GM21528 (cell line): Measurements from ENCODE around the gene ZNF524.

Source experiments
- ATAC-seq: cut with Tn5 transposase; IDR thresholded peaks from one replicate; pipeline ENCODE4 v1.9.1; 2021; ENCODE audit warnings: mild to moderate bottlenecking, moderate library complexity; ENCODE audit not compliant: unreplicated experiment, low FRiP score

The ZNF524 gene

DNA sequence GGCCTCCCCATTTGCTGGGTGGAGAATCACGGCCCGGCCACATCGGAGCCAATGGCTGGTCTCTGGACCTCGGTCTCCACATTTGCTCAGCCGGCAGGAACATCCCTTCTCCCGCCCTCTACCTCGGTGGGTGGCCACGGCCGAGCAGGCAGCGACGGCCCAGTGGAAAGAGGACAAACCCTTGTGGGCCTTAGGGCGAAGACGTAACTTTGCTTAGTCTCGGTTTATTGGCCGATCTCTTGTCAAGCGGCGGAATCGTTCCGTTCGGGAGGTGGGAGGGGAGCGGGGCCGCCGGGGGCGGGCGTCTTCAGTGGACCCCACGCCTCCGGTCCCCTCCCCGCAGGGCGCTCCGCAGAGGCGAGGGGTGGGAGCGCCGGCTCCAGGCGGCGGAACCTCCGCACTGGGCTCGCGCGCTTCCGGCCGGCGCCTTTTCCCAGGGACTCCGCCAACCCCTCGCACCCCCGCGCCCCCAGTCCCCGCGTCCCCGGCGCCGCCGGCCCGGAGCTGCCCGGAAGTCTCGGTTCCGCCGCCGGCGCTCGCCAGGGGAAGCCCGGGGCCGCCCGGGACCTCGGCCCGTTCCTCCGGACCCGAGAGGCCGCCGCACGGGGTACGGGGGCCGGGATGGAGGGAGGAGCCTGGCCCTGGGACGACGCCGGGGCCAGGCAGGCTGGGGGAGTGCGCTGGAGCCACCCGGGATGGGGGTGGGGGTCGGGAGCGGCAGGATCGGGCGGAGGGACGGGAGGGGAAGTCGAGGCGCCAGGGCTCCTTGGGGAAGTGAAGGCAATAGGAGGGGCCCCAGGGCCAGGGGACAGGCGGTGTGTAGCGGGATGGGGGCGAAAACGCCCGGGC, 40.7 kb downstream of the ZNF524 start, which contains the start of gene ZNF580:
Gene ZNF580, plus strand, starts transcription at position 426 of the 849 bp plus-strand sequence. CDS start 1,507 bp downstream, outside the sequence.
- ATAC-seq: no peak

DNA sequence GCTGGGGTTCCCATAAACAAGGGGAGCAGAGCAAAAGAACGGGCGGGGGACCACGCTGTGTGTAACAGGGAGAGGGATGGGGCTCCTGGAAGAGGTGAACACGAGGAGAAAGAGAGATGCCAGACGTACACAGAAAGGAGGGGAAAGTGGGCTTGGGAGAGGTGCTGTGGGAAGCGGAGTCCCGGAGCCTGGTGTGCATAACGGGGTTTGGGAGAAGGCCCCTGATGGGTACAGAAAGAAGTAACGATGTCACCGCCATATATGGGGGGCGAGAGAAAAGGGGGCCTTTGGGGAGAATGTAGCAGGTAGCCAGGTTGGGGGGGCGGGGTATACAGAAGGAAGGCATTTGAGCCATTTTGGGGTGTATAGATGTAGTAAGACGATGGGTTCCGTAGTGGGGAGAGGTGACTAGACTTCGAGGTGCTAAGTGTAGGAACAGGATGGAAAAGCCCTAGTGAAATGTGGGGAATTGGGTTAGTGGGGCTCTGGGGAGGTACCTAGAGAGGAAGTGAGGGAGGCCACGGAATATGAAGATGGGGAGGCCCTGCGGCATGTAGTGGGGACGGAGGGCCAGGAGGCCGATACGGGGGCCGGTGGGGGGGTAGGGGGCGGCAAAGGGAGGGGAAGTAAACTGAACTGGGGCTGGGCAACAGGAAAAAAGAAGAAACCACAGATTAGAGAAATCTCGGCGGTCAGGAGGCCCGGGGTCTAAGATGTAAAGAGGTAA, 41.5 kb downstream of the ZNF524 start:
- ATAC-seq: no peak

DNA sequence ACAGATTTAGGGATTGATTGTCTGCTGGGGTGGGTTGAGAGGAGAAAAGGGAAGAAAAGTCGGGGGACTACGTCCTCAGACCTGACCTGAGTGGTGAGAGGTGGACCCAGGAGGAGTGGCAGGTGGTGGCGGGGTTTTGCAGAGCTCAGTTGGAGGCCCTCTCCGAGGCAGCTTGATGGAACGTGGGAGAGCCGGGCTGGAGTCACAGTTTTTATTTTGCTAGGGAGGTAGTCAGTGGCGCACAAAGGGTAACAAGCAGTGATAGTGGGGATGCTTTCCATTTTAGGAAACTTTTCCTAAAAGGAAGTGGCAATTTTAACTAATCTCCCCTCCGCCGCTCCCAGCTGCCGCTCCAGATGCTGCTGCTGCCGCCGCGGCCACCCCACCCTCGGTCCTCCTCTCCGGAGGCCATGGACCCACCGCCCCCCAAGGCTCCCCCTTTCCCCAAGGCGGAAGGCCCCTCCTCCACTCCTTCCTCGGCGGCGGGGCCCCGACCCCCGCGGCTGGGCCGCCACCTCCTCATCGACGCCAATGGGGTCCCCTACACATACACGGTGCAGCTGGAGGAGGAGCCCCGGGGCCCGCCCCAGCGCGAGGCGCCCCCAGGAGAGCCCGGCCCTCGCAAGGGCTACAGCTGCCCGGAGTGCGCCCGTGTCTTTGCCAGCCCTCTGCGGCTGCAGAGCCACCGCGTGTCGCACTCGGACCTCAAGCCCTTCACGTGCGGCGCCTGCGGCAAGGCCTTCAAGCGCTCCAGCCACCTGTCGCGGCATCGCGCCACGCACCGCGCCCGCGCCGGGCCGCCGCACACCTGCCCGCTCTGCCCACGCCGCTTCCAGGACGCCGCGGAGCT, 42.3 kb downstream of the ZNF524 start:
- ATAC-seq: no peak

DNA sequence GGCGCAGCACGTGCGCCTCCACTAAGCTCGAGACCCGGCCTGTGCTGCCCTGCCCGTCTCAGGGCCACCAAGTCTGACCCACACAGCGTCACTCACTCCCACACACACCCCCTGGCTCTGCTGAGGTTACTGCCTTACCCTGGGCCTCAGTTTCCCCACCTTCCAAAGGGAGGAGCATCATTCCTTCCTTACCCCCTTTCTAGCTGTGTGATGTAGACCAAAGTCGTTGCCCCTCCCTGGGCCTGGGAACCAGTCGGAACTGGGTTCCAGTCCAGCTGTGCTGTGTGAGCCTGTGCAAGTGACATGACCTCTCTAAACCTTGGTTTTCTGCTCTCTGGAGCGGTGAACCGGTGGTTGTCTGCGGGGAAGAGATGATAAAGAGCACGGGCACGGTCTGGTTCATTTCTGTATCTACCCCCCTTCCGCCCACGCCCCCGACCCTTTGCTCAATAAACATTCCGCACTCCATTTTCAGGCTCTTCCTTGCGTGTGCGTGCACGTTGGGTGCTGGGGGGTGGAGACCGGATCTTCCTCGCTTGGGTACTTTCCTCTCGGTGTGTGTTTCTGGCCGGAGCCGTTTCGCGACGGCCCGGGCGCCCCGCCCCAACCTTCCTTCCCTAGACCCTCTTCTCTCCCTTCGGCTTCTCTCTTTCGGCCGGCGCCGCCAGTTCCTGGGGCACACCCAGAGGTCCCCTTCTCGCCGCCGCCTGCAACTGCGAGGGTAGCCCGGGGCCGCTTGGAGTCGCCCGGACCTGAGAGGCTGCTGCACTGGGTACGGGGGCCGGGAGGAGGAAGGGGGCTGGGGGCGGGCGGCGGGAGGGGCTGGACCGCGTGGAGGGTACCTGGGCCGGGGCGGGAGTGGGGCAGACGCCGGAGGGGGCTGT, 43.2 kb downstream of the ZNF524 start, which contains the start of gene ZNF581:
Gene ZNF581, plus strand, starts transcription at position 647 of the 884 bp plus-strand sequence. CDS start 923 bp downstream, outside the sequence.
- no peak for ATAC-seq

DNA sequence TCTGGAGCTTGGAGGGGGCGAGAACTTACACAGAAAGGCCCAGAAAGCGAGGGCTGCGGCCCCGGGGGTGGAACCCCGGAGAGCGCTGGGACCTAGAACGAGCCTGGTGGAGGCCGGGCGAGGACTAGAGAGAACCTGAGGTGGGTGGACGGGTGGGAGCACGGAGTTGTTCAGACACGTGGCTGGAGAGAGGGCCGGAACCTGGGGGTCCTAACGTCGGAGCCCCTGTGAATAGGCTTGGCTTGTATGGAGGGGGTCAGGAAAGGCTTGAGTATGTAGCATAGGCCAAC, 43.7 kb downstream of the ZNF524 start:
- ATAC-seq: no peak

DNA sequence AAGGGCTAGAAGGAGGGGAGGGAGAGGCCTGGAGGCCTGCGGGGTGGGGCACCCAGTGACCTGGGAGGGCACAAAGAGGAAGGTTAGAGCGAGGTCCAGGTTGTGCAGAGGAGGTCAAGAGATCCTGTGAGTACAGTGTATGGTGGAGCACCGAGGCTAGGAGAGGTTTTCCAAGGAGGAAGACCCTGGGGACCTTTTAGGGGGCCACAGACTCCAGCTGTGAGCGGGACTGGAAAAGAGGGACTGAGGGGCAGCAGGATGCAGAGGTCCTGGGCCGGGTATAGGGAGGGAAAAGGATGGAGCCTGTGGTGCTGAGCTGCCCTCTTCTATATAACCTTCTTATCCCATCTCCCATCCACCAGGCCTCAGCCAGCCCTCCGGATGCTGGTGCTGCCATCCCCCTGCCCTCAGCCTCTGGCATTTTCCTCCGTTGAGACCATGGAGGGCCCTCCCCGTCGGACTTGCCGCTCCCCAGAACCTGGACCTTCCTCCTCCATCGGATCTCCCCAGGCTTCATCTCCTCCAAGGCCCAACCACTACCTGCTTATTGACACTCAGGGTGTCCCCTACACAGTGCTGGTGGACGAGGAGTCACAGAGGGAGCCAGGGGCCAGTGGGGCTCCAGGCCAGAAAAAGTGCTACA, 44.2 kb downstream of the ZNF524 start:
- no peak for ATAC-seq

DNA sequence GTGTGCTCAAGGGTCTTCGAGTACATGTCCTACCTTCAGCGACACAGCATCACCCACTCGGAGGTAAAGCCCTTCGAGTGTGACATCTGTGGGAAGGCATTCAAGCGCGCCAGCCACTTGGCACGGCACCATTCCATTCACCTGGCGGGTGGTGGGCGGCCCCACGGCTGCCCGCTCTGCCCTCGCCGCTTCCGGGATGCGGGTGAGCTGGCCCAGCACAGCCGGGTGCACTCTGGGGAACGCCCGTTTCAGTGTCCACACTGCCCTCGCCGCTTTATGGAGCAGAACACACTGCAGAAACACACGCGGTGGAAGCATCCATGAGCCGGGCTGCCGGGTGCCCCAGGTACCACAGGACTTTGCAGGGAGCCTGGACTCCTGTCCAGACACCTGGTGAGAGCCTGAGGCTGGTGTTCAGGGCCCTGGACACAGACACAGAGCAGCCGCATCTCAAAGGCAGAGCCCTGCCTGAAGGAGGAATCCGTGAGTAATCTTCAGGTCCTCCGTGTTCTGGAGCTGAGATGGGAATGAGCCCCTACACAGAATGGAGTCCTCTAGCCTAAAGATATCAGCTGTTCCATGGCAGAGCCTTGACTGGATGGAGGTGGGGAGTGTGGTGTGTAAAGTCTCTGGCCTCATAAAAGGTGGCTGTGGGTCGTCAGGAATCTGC, 44.9 kb downstream of the ZNF524 start:
- ATAC-seq: no peak

DNA sequence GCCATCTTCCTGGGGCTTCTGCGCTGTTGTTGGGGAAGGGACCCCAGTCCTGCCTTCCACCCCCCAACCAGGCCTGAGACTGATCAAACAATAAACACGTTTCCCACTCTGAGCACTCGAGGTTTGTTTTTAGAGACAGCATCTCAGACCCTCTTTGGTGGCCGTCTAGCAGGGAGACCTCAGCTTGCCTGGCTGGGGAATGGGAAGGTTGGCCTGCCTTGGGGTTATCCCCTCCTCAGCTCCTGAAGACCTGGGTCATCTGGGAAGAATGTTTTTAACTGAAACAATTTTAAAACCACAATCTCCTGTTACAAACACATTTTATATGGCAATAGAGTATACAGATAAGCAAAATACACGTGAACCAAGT, 45.4 kb downstream of the ZNF524 start:
- no peak for ATAC-seq

DNA sequence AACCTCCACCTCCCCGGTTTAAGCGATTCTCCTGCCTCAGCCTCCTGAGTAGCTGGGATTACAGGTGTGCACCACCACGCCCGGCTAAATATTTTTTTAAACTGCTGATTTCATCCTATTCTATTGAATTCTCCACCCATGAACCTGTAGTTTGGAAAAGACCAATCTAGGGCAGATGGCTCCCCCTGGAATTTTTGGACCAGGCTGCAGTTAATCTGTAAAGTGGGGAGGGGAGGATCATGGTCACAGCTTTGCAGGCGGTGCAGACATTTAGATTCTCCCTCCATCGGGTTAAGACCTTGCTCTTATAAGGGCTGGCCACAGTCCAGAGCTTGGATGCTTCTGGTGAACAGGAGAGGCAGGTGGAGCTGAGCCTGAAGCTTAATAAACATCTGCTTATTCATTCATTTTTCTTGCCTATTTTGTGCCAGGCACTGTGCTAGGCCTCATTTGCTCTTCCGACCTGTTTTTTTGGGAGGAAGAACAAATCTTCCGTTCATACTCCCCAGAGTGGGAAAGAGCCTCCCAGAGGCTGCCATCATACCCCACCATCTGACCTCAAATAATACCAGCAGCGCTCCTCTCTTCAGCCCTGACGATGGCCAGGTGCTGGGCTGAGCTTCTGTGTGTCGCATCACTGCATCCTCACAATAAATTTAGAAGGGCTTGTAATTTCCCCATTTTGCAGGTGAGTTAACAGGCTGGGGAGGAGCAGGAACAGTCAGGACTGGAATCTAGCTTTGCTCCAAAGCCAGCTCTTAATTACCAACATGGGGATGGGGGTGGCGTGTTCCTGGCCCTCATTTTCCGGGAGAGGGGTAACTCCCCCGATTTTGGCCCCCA, 47.0 kb downstream of the ZNF524 start:
- ATAC-seq: no peak

DNA sequence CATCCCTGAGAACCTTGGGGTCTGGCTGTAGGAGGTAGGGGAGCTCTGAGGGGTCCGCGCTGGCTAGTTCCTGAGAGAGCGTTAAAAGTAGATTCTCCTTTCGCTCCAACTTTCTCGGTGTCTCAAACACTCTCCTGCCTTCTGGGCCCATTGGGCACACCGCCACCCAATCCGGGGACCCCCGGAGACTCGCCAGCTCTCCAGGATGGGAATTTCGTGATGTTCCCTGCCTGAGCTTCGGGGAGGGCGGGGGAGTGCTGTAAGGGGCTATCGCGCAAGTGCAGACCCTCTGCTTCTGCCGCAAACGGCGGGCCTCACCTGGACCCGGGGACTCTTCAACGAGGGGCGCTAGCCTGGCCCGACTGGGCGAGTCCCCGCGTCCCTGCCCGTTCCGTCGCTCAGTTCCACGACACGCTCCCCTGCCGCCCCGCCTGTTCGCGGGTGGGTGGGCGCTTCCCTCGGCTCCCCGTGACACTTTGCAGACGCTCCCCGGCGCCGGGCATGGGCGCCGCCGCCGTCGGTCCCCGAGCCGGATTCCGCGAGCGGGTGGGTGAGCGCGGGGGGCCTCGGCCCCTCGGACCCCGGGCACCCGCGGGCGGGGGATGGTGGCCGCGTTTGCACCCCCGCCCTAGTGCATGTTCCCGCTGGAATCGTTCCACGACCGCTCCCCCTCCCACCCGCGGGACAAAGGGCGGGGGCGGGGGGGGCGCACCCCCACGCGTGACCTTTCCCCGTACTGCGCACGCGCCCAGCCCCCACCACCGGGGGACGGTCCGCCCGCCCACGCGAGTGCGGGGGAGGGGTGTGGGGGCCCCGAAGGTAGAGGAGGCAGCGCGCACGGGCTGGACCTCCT, 47.9 kb downstream of the ZNF524 start, which contains the start of gene CCDC106:
Gene CCDC106, plus strand, starts transcription at position 481 of the 853 bp plus-strand sequence. CDS start 835 bp downstream, outside the sequence.
- ATAC-seq: no peak

DNA sequence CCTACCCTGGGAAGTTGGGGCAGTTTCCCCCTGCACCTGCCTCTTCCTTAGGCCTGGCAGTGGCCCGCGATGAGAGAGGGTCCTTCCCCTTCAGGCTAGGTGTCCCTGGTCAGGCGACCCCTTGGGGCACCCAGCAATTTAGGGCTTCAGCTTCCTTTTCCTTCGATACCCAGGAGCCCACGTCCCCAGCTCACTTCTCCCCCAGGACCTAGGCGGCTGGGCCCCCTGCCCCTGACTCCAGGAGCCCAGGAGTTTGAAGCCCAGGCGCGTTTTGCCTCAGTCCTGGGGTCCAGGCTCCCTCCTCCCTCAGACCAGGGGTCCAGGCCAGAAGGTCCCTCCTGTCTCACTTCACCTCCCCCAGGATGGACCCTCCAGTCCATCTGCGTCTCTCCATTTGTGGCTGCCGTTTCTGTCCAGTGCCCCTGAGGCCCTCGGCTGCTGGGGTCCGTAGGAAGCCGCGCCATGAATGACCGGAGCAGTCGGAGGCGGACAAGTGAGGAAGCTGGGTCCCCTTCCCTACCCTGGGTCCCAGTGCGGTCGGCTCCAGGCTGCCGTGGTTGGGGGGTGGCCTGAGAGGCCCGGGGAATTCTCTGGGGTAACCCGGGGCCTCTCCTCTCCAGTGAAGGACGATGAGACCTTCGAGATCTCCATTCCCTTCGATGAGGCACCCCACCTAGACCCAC, 48.6 kb downstream of the ZNF524 start:
- ATAC-seq: no peak

DNA sequence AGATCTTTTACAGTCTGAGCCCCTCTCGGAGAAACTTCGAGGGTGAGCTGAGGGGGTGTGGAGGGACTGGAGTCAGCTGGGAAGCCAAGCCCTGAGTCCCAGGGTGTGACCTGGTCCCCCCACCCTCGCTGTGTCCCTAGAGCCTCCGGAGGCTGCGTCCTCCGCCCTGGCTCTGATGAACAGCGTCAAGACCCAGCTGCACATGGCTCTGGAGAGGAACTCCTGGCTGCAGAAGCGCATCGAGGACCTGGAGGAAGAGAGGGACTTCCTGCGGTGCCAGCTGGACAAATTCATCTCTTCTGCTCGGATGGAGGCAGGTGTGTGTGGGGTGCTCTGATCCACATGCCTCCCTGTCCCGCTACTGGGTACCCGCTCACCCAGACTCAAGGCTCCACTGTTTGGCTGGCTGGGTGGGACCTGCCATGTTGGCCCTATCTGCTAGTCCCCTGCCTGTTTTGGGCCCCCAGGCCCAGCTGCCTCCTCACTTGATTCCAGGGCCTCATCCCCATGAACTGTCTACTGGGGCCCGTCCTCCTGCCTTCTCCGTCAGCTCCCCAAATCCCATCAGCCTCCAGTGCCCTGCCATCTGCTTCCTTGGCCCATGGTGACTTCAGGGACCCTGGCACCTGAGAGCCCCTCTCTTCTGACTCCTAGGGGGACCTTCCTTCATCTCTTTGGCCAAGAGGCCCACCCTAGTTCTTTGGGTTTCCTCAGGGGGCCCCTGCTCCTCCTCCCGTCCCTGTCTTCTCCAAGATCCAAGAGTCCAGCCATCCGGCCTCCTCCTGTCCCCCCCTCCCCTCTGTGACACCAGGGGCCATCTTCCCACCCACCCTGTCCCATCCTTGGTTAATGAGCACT, 49.4 kb downstream of the ZNF524 start:
- ATAC-seq: no peak

DNA sequence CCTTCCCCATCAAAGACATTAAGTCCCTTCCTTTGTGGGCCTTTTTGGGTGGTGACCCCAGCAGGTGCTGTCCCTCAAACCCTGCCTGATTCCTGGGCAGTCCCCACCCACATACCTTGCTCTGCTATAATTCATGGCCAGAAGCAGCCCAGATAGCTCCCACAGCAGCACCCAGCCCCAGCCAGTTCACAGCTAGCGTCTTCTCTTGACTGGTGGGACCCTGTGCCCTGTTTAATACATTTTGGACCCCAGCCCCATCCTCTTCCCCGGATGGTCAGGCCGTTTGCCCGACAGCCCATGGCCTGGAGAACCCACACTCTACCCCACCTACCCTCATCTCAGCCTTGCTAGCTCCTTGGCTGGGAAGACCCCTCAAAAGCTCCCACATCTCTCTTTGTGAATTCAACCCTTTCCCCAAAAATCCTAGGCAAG, 50.1 kb downstream of the ZNF524 start:
- ATAC-seq: no peak

DNA sequence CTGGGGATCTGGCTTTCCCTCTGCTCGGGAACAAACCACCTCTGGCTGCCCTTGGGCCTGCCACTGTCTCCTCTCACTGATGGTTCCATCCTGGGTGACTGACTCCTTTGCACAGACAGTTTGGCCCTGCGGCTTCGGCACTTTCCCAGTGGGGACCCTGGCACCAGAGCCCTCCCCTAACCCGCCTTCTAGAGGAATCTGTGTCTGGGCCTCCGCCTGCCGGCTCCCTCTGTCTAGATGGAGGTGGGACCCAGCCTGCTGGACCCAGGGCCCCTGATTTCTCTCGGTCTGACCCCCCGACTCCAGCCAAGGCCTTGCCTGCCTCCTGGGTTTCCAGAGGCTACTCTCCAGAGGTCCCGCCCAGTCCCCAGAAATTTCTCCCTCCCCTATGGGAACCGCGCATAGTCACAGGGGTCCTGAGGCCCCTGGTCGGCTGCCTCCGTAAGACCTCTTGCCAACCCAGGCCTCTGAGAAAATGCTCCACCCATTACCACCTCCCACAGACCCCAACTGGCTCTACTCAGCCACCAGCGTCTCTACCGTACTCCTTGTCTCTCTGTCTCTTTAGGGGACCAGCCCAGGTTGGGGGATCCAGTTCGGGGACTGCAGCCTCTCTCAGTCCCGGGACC, 50.6 kb downstream of the ZNF524 start:
- no peak for ATAC-seq

DNA sequence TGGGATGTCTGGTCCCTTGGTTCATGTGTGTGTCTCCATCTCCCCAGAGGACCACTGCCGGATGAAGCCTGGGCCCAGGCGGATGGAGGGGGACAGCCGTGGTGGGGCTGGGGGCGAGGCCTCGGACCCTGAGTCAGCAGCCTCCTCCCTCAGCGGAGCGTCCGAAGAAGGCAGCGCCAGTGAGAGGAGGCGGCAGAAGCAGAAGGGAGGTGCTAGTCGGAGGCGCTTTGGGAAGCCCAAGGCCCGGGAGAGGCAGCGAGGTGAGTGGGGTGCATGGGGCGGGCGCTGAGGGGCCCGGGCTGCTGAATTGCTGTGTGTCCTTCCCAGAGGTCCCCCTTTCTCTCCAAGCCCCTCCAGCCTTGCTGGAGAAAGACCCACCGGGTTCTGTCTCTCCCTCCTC, 51.1 kb downstream of the ZNF524 start:
- no peak for ATAC-seq
